IPS DF 6.9 (cell line): ENCODE results near the gene CDKN3.
A peak's percentile ranks its signal among the peaks of the same experiment; 100 is the strongest.
"Not testable (repeated sequence)": the region's sequence is repeated elsewhere in the genome, so short reads cannot be mapped to it uniquely, and the experiment has no call there.

Experiments
- DNase-seq: peaks from one replicate; pipeline ENCODE4 v3.0.0-alpha.2; 2013; ENCODE audit warnings: low read depth, low spot score
- H3K27ac ChIP-seq: one replicate; pipeline ENCODE4 v1.5.1; 2013; ENCODE audit warnings: low read length, control low read depth
- H3K27me3 ChIP-seq: 2 replicates; pipeline ENCODE4 v1.6.1; 2013; ENCODE audit warnings: mild to moderate bottlenecking, low read length; ENCODE audit not compliant: control insufficient read depth, insufficient read depth
- H3K36me3 ChIP-seq: 2 replicates; pipeline ENCODE4 v1.6.1; 2013; ENCODE audit warnings: low read length; ENCODE audit not compliant: control insufficient read depth, insufficient read depth
- H3K4me1 ChIP-seq: 2 replicates; pipeline ENCODE4 v1.6.1; 2013; ENCODE audit warnings: low read length; ENCODE audit not compliant: control insufficient read depth, insufficient read depth
- H3K4me3 ChIP-seq: 2 replicates; pipeline ENCODE4 v1.5.1; 2013; ENCODE audit warnings: mild to moderate bottlenecking, low read length
- H3K9me3 ChIP-seq: 2 replicates; pipeline ENCODE4 v1.6.1; 2013; ENCODE audit warnings: low read length, inconsistent platforms; ENCODE audit not compliant: control insufficient read depth, insufficient read depth
- WGBS: extraction: QIAGEN DNeasy Blood & Tissue Kit; methylation state at CpG from one replicate; pipeline ENCODE4 v1.1.7; 2013; ENCODE audit warnings: mixed read lengths, missing lambda C conversion rate; ENCODE audit not compliant: insufficient read length, insufficient coverage; 5-methylcytosine and 5-hydroxymethylcytosine counted together

The CDKN3 gene

GRCh38 chr14:54440873-54441868 lies 44.4 kb downstream of the CDKN3 start, which contains the start of gene CNIH1:
TSS of gene CNIH1 (minus strand) at chr14:54441374. CDS start at chr14:54441327, 47 bp downstream.
- H3K27me3 ChIP-seq = no peaks in the 10 kb centered on the region
- no peak within 1 kb of the TSS for H3K27ac ChIP-seq
- H3K4me3 ChIP-seq = peak within 1 kb of the TSS; percentile 59; the same call in 1 of the 2 replicates
- H3K9me3 ChIP-seq = no peaks in the 10 kb centered on the region
- no peaks in the 10 kb centered on the region for H3K36me3 ChIP-seq
- H3K4me1 ChIP-seq = no peaks in the 10 kb centered on the region; the same call in 1 of the 2 replicates
- no peak for DNase-seq
- WGBS = no CpG with 5 or more reads among the region's 100 CpGs

GRCh38 chr14:54442961-54443360 lies 46.2 kb downstream of the CDKN3 start:
- WGBS = no CpG with 5 or more reads among the region's 23 CpGs
- H3K4me3 ChIP-seq, H3K9me3 ChIP-seq, H3K36me3 ChIP-seq, H3K27ac ChIP-seq, H3K27me3 ChIP-seq, H3K4me1 ChIP-seq, DNase-seq: not testable (repeated sequence)

GRCh38 chr14:54443981-54444380 lies 47.2 kb downstream of the CDKN3 start:
- no peak for DNase-seq
- no peaks in the 10 kb centered on the region; the same call in 1 of the 2 replicates for H3K4me1 ChIP-seq
- H3K27me3 ChIP-seq = no peaks in the 10 kb centered on the region
- no peak overlapping the region for H3K27ac ChIP-seq
- H3K9me3 ChIP-seq = no peaks in the 10 kb centered on the region
- H3K36me3 ChIP-seq = no peaks in the 10 kb centered on the region
- H3K4me3 ChIP-seq = no peak overlapping the region
- no CpG with 5 or more reads among the region's 18 CpGs for WGBS

GRCh38 chr14:54444681-54445080 lies 47.9 kb downstream of the CDKN3 start:
- no peaks in the 10 kb centered on the region for H3K9me3 ChIP-seq
- no peaks in the 10 kb centered on the region; the same call in 1 of the 2 replicates for H3K4me1 ChIP-seq
- no peaks in the 10 kb centered on the region for H3K36me3 ChIP-seq
- H3K27ac ChIP-seq = no peak overlapping the region
- no peak for DNase-seq
- WGBS = no CpG with 5 or more reads among the region's 7 CpGs
- H3K27me3 ChIP-seq = no peaks in the 10 kb centered on the region
- H3K4me3 ChIP-seq = no peak overlapping the region

GRCh38 chr14:54446161-54446693 lies 49.4 kb downstream of the CDKN3 start:
- Histone ChIP-seq H3K4me1 (no peaks in the 10 kb centered on the region), H3K4me3 (no peak overlapping the region)
- no peak for DNase-seq

GRCh38 chr14:54447231-54447692 lies 50.5 kb downstream of the CDKN3 start:
- DNase-seq = no peak
- H3K36me3 ChIP-seq = no peaks in the 10 kb centered on the region
- H3K27ac ChIP-seq = no peak overlapping the region
- no peaks in the 10 kb centered on the region for H3K27me3 ChIP-seq
- no CpG with 5 or more reads among the region's 8 CpGs for WGBS
- H3K4me3 ChIP-seq = no peak overlapping the region
- no peaks in the 10 kb centered on the region for H3K4me1 ChIP-seq
- H3K9me3 ChIP-seq = no peaks in the 10 kb centered on the region

More at GRCh38 chr14:54446161-54446693, 49.4 kb downstream of the CDKN3 start:
- Histone ChIP-seq H3K9me3 (no peaks in the 10 kb centered on the region), H3K27me3 (no peaks in the 10 kb centered on the region), H3K36me3 (no peaks in the 10 kb centered on the region), H3K27ac (no peak overlapping the region)
- WGBS = no CpG with 5 or more reads among the region's 5 CpGs

- Histone ChIP-seq H3K27ac (no peak overlapping the region), H3K4me1 (no peaks in the 10 kb centered on the region), H3K9me3 (no peaks in the 10 kb centered on the region), H3K36me3 (no peaks in the 10 kb centered on the region), H3K4me3 (no peak overlapping the region), H3K27me3 (no peaks in the 10 kb centered on the region)
- no CpG with 5 or more reads among the region's 3 CpGs for WGBS
- no peak for DNase-seq
These were observed 53.7 kb downstream of the CDKN3 start for GRCh38 chr14:54450535-54450934.

- no peak overlapping the region for H3K27ac ChIP-seq
- no CpG with 5 or more reads among the region's 7 CpGs for WGBS
- no peaks in the 10 kb centered on the region for H3K4me1 ChIP-seq
- no peaks in the 10 kb centered on the region for H3K27me3 ChIP-seq
- no peak for DNase-seq
- no peak overlapping the region for H3K4me3 ChIP-seq
- H3K9me3 ChIP-seq = no peaks in the 10 kb centered on the region
- H3K36me3 ChIP-seq = no peaks in the 10 kb centered on the region
These were observed 54.4 kb downstream of the CDKN3 start for GRCh38 chr14:54451121-54451601.

GRCh38 chr14:54451961-54452360 lies 55.2 kb downstream of the CDKN3 start:
- no peak for DNase-seq
- Histone ChIP-seq H3K27me3 (no peaks in the 10 kb centered on the region), H3K27ac (no peak overlapping the region), H3K9me3 (no peaks in the 10 kb centered on the region), H3K4me3 (no peak overlapping the region), H3K4me1 (no peaks in the 10 kb centered on the region), H3K36me3 (no peaks in the 10 kb centered on the region)
- no CpG with 5 or more reads among the region's 3 CpGs for WGBS

GRCh38 chr14:54453252-54453651 lies 56.4 kb downstream of the CDKN3 start:
- no peak overlapping the region for H3K27ac ChIP-seq
- WGBS = no CpG with 5 or more reads among the region's 3 CpGs
- DNase-seq = no peak
- no peaks in the 10 kb centered on the region for H3K36me3 ChIP-seq
- no peaks in the 10 kb centered on the region for H3K9me3 ChIP-seq
- no peaks in the 10 kb centered on the region for H3K4me1 ChIP-seq
- no peaks in the 10 kb centered on the region for H3K27me3 ChIP-seq
- no peak overlapping the region for H3K4me3 ChIP-seq
